Measurements from ENCODE around the gene BMPR1A. TPM values are rescaled to one million over a fixed set of nuclear protein-coding genes. Genes with fewer than 3 reads are reported as not detected.
"Not testable (repeated sequence)": the region's sequence is repeated elsewhere in the genome, so short reads cannot be mapped to it uniquely, and the experiment has no call there.

Gene BMPR1A
- total and polyA plus RNA-seq, 10 of the 15 experiments (the other 5 are each of a cell fraction or from before 2014, with no cell fraction given) = 2.3 to 22.7 (median 13.1) TPM

- no peak for TF ChIP-seq POU2F2 (IDR thresholded peaks at IDR 0.05; ENCODE audit: borderline replicate concordance, low read depth, low read length)
- TF ChIP-seq HDAC2 (IDR thresholded peaks at IDR 0.05) = no peak
- TF ChIP-seq SRF (IDR thresholded peaks at IDR 0.05; ENCODE audit: low read depth in 2 of 2, low read length in 2 of 2) = no peak
- no peak for TF ChIP-seq MLLT1 (IDR thresholded peaks at IDR 0.05)
These were observed 220.1 kb downstream of the BMPR1A start (continued) for GRCh38 chr10:86976362-86977056.

GRCh38 chr10:86978457-86978856 is 222.0 kb downstream of the BMPR1A start:
- intact Hi-C loops (cut with micrococcal nuclease; ENCODE audit: unreplicated experiment); H3K4me2 ChIP-seq (ENCODE audit: control insufficient read depth, insufficient read depth); RAD21 ChIA-PET (ENCODE audit: unreplicated experiment); H2AFZ ChIP-seq (ENCODE audit: control insufficient read depth, low read depth, low read length); POLR2A ChIA-PET; ATAC-seq; H4K20me1 ChIP-seq (ENCODE audit: control insufficient read depth, insufficient read depth); H3K36me3 ChIP-seq (ENCODE audit: control insufficient read depth in 2 of 2, insufficient read depth in 2 of 2, low read length in 1 of 2); DNase-seq (ENCODE audit: low read depth, low spot score); H3K9me3 ChIP-seq (replicated peaks; ENCODE audit: control insufficient read depth, insufficient read depth, low read length); BruUV-seq (replicated peaks); H3K4me1 ChIP-seq (ENCODE audit: control insufficient read depth, insufficient read depth, low read length); H3K79me2 ChIP-seq (ENCODE audit: control insufficient read depth, insufficient read depth, low read length); FAIRE-seq; H3K27ac ChIP-seq (ENCODE audit: control insufficient read depth, insufficient read depth); H3K4me3 ChIP-seq; H3K9ac ChIP-seq (ENCODE audit: control insufficient read depth, insufficient read depth, low read length); SMC1A ChIA-PET (ENCODE audit: uncharacterized antibody, unreplicated experiment); in situ Hi-C loops (cut with MboI); H3K27me3 ChIP-seq (replicated peaks in 1 of 2; ENCODE audit: control insufficient read depth in 2 of 2, insufficient read depth in 2 of 2, low read length in 1 of 2): not testable (repeated sequence)
- 45% methylated on average over 3 of the region's 3 CpGs for WGBS (ENCODE audit: insufficient coverage, insufficient replicate concordance, low lambda C conversion rate, missing lambda C conversion rate)
- CTCF ChIA-PET = interaction anchor here (1.2 kb wide), 1 partner anchor 12 kb away, joined by 3 read pairs; no protein-coding TSS in a partner anchor

Data from GM12878 (cell line).